Measurements from ENCODE around the gene CREB3L1. TPM values are rescaled to one million over a fixed set of nuclear protein-coding genes. Genes with fewer than 3 reads are reported as not detected.

Gene CREB3L1
- total and polyA plus RNA-seq, 2 experiments from 2014 or later: 8.5 to 10.4 TPM

DNA sequence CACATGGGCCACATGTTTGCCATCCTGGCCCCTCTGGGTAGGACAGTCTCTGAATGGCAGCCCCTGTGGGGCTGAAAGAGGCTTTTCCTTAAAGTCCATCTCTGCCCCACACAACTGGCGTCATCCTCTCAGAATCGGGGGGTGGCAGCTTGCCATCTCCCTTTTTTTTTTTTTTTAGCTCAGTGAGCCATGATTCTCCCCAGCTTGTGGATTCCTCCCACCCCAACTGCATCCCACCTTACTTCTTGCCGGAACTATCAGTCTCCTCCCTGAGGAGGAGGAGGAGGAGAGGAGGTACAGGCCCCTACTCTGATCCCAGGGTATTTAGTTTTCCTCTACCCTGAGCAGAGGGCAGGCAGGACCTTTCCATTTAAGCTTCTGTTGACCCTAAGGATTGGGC, 73.2 kb downstream of the CREB3L1 start:
- H3K27me3 Mint-ChIP-seq (ENCODE audit: insufficient read depth, low read depth, poor library complexity): peaks cover 13% of the 10 kb centered on the region
- H3K36me3 Mint-ChIP-seq (ENCODE audit: low read depth): peaks cover 3% of the 10 kb centered on the region; the same call in 2 of the 3 replicates
- H3K4me3 Mint-ChIP-seq: no peak overlapping the region; the same call in 2 of the 3 replicates
- H3K79me2 ChIP-seq (replicated peaks; ENCODE audit: insufficient read depth): peaks cover 71% of the 10 kb centered on the region
- H3K9me3 Mint-ChIP-seq: no peaks in the 10 kb centered on the region; the same call in 2 of the 3 replicates
- no peak overlapping the region for H2AFZ ChIP-seq
- no peak overlapping the region for H3K4me3 ChIP-seq
- H3K4me1 Mint-ChIP-seq: peaks cover 71% of the 10 kb centered on the region
- DNase-seq (ENCODE audit: low spot score) (no peak), ATAC-seq (no peak)
- no peak overlapping the region for H3K27ac ChIP-seq (ENCODE audit: low read depth)
- H4K20me1 ChIP-seq (replicated peaks; ENCODE audit: insufficient read depth): peaks cover 31% of the 10 kb centered on the region
- peaks cover 59% of the 10 kb centered on the region for H3K4me1 ChIP-seq (ENCODE audit: insufficient read depth)
- no peaks in the 10 kb centered on the region for H3K9me2 ChIP-seq (ENCODE audit: insufficient read depth)
- no peak overlapping the region for H3K27ac Mint-ChIP-seq
- H3K4me2 ChIP-seq: no peak overlapping the region
- H3K36me3 ChIP-seq (ENCODE audit: insufficient read depth): no peaks in the 10 kb centered on the region
- peaks cover 7% of the 10 kb centered on the region; the same call in 1 of the 2 replicates for H3K27me3 ChIP-seq (ENCODE audit: insufficient read depth)
- TF ChIP-seq, protein P1, sequence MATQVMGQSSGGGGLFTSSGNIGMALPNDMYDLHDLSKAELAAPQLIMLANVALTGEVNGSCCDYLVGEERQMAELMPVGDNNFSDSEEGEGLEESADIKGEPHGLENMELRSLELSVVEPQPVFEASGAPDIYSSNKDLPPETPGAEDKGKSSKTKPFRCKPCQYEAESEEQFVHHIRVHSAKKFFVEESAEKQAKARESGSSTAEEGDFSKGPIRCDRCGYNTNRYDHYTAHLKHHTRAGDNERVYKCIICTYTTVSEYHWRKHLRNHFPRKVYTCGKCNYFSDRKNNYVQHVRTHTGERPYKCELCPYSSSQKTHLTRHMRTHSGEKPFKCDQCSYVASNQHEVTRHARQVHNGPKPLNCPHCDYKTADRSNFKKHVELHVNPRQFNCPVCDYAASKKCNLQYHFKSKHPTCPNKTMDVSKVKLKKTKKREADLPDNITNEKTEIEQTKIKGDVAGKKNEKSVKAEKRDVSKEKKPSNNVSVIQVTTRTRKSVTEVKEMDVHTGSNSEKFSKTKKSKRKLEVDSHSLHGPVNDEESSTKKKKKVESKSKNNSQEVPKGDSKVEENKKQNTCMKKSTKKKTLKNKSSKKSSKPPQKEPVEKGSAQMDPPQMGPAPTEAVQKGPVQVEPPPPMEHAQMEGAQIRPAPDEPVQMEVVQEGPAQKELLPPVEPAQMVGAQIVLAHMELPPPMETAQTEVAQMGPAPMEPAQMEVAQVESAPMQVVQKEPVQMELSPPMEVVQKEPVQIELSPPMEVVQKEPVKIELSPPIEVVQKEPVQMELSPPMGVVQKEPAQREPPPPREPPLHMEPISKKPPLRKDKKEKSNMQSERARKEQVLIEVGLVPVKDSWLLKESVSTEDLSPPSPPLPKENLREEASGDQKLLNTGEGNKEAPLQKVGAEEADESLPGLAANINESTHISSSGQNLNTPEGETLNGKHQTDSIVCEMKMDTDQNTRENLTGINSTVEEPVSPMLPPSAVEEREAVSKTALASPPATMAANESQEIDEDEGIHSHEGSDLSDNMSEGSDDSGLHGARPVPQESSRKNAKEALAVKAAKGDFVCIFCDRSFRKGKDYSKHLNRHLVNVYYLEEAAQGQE (IDR thresholded peaks at IDR 0.05; ENCODE audit: unreplicated experiment): no peak
- peaks cover 9% of the 10 kb centered on the region; the same call in 1 of the 2 replicates for H3F3A ChIP-seq (replicated peaks; ENCODE audit: low read depth)

DNA sequence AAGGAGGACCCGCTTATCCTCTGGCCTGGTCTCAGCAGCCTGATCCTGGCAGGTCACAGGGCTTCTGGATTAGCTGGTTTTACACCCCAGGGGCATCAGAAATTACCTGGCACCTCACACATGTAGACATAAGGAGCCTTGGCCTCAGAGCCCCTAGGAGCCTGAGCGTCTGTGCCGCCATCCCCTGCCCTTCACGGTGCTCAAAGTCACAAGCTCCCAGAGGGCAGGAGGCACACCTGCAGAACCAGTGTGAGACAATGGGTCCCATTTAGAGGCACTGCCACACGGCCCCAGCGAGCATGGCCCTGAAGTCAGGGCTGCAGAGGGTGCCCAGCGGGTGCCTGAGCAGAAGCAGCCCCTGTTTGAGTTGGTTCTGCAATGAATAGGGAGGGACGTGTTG, 73.7 kb downstream of the CREB3L1 start:
- Mint-ChIP-seq H3K9me3 (no peaks in the 10 kb centered on the region; the same call in 2 of the 3 replicates), H3K27ac (peak overlapping the region; percentile 40; the same call in 1 of the 2 replicates)
- peaks cover 76% of the 10 kb centered on the region for H3K79me2 ChIP-seq (replicated peaks; ENCODE audit: insufficient read depth)
- TF ChIP-seq ZNF114 (CRISPR knock-in tag; IDR thresholded peaks at IDR 0.05) (no peak), CREB1 (CRISPR knock-in tag; IDR thresholded peaks at IDR 0.05; ENCODE audit: low read depth) (no peak), NANOG (IDR thresholded peaks at IDR 0.05; ENCODE audit: borderline replicate concordance) (no peak), EZH2 (IDR thresholded peaks at IDR 0.05; ENCODE audit: low read depth, unreplicated experiment) (no peak), EZH2phosphoT487 (IDR thresholded peaks at IDR 0.05; ENCODE audit: unreplicated experiment) (no peak)
- TF ChIP-seq, protein P1 (IDR thresholded peaks at IDR 0.05; ENCODE audit: unreplicated experiment): no peak
- TF ChIP-seq, protein P2, sequence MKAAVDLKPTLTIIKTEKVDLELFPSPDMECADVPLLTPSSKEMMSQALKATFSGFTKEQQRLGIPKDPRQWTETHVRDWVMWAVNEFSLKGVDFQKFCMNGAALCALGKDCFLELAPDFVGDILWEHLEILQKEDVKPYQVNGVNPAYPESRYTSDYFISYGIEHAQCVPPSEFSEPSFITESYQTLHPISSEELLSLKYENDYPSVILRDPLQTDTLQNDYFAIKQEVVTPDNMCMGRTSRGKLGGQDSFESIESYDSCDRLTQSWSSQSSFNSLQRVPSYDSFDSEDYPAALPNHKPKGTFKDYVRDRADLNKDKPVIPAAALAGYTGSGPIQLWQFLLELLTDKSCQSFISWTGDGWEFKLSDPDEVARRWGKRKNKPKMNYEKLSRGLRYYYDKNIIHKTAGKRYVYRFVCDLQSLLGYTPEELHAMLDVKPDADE (IDR thresholded peaks at IDR 0.05): no peak

More for the DNA sequence above, 73.7 kb downstream of the CREB3L1 start:
- Mint-ChIP-seq H3K4me1 (peaks cover 68% of the 10 kb centered on the region), H3K27me3 (ENCODE audit: insufficient read depth, low read depth, poor library complexity) (peaks cover 14% of the 10 kb centered on the region), H3K4me3 (peak overlapping the region; percentile 23; the same call in 1 of the 3 replicates), H3K36me3 (ENCODE audit: low read depth) (peaks cover 3% of the 10 kb centered on the region)
- H2AFZ ChIP-seq: no peak overlapping the region
- ATAC-seq (no peak), DNase-seq (ENCODE audit: low spot score) (no peak)
- peaks cover 54% of the 10 kb centered on the region for H3K4me1 ChIP-seq (ENCODE audit: insufficient read depth)
- 0 out of 2 replicates have a peak overlapping the region, but pooled peaks have one; percentile 55 for H3K27ac ChIP-seq (ENCODE audit: low read depth)
- H3K4me2 ChIP-seq: peak overlapping the region; percentile 69; the same call in 1 of the 2 replicates
- H3K27me3 ChIP-seq (ENCODE audit: insufficient read depth): peaks cover 7% of the 10 kb centered on the region; the same call in 1 of the 2 replicates
- peaks cover 6% of the 10 kb centered on the region; the same call in 1 of the 2 replicates for H3F3A ChIP-seq (replicated peaks; ENCODE audit: low read depth)
- no peak overlapping the region for H3K4me3 ChIP-seq
- no peaks in the 10 kb centered on the region for H3K9me2 ChIP-seq (ENCODE audit: insufficient read depth)
- H4K20me1 ChIP-seq (replicated peaks; ENCODE audit: insufficient read depth): peaks cover 33% of the 10 kb centered on the region
- no peaks in the 10 kb centered on the region; the same call in 1 of the 2 replicates for H3K36me3 ChIP-seq (ENCODE audit: insufficient read depth)

Data from GM23338 (cell line).